ENCODE results near the gene SLC66A3. TPM values are rescaled to one million over a fixed set of nuclear protein-coding genes. Genes with fewer than 3 reads are reported as not detected.

The SLC66A3 gene
- total RNA-seq, 1 experiment from 2014 or later = 19.2 TPM

- H2AFZ ChIP-seq (ENCODE audit: low read length) = no peak overlapping the region
- no peaks in the 10 kb centered on the region for H3K9me2 ChIP-seq (replicated peaks; ENCODE audit: low read length)
- H3K4me1 ChIP-seq (ENCODE audit: insufficient read depth, low read length) = peaks cover 3% of the 10 kb centered on the region
- no peaks in the 10 kb centered on the region for H3K9me3 ChIP-seq (ENCODE audit: low read length)
- no TSS peak for BruUV-seq (replicated peaks)
- intact Hi-C loops (cut with micrococcal nuclease) = no loop called here
- no peaks in the 10 kb centered on the region for H4K20me1 ChIP-seq (ENCODE audit: low read length)
- H3K4me2 ChIP-seq (ENCODE audit: low read length) = no peak overlapping the region
- H3K27ac ChIP-seq (ENCODE audit: low read length) = no peak overlapping the region
- ATAC-seq = no peak
- H3F3A ChIP-seq (ENCODE audit: low read length, unreplicated experiment) = no peaks in the 10 kb centered on the region
- no peak overlapping the region for H3K4me3 ChIP-seq (ENCODE audit: low read length)
- no peaks in the 10 kb centered on the region for H3K36me3 ChIP-seq (ENCODE audit: low read depth, low read length)
- no peak overlapping the region for H3K9ac ChIP-seq (ENCODE audit: low read length)
- H3K27me3 ChIP-seq (ENCODE audit: low read length) = no peaks in the 10 kb centered on the region
- TF ChIP-seq CTCF (conservative IDR thresholded peaks at IDR 0.05; ENCODE audit: low read depth, low read length) (no peak), EZH2 (IDR thresholded peaks at IDR 0.05; ENCODE audit: low read length, unreplicated experiment) (no peak), EZH2phosphoT487 (IDR thresholded peaks at IDR 0.05; ENCODE audit: borderline replicate concordance, low read length) (no peak)
- CTCF ChIA-PET = interaction anchor here (2.0 kb wide), 1 partner anchor 290 kb away, joined by 16 read pairs; no protein-coding TSS in a partner anchor
- no peak for DNase-seq
- POLR2A ChIA-PET (ENCODE audit: unreplicated experiment) = interaction anchor here (0.6 kb wide), 1 partner anchor 119 kb away, joined by 8 read pairs; no protein-coding TSS in a partner anchor
- no peaks in the 10 kb centered on the region for H3K79me2 ChIP-seq (ENCODE audit: low read length)
These were observed 32.1 kb upstream of the SLC66A3 start for GRCh38 chr2:11123001-11123809.

- peaks cover 10% of the 10 kb centered on the region for H3K4me1 ChIP-seq (ENCODE audit: insufficient read depth, low read length)
- no peaks in the 10 kb centered on the region for H3F3A ChIP-seq (ENCODE audit: low read length, unreplicated experiment)
- H3K27ac ChIP-seq (ENCODE audit: low read length) = no peak overlapping the region
- no peaks in the 10 kb centered on the region for H3K79me2 ChIP-seq (ENCODE audit: low read length)
- ChIA-PET CTCF (interaction anchor here (1.0 to 2.0 kb wide), 4 partner anchors 9 to 294 kb away, joined by 4 to 16 read pairs (median 7); a partner anchor contains a TSS), POLR2A (ENCODE audit: unreplicated experiment) (no interaction called here)
- no peaks in the 10 kb centered on the region for H3K9me2 ChIP-seq (replicated peaks; ENCODE audit: low read length)
- intact Hi-C loops (cut with micrococcal nuclease) = loop anchor here (1.0 to 2.0 kb wide), 2 partner anchors 213 to 289 kb away; partner anchors contain the start of gene KCNF1
- H3K9me3 ChIP-seq (ENCODE audit: low read length) = no peaks in the 10 kb centered on the region
- peak; percentile 81 for ATAC-seq
- H2AFZ ChIP-seq (ENCODE audit: low read length) = peak overlapping the region; percentile 70
- peak overlapping the region; percentile 58 for H3K4me2 ChIP-seq (ENCODE audit: low read length)
- peak; percentile 85 for DNase-seq
- H3K9ac ChIP-seq (ENCODE audit: low read length) = no peak overlapping the region
- H3K4me3 ChIP-seq (ENCODE audit: low read length) = no peak overlapping the region
- TF ChIP-seq CTCF (conservative IDR thresholded peaks at IDR 0.05; ENCODE audit: low read depth, low read length) = peak; percentile 95
- TF ChIP-seq EZH2 (IDR thresholded peaks at IDR 0.05; ENCODE audit: low read length, unreplicated experiment) = no peak
- no peak for TF ChIP-seq EZH2phosphoT487 (IDR thresholded peaks at IDR 0.05; ENCODE audit: borderline replicate concordance, low read length)
- no TSS peak for BruUV-seq (replicated peaks)
- no peaks in the 10 kb centered on the region for H3K27me3 ChIP-seq (ENCODE audit: low read length)
- no peaks in the 10 kb centered on the region for H4K20me1 ChIP-seq (ENCODE audit: low read length)
- no peaks in the 10 kb centered on the region for H3K36me3 ChIP-seq (ENCODE audit: low read depth, low read length)
These were observed 31.2 kb upstream of the SLC66A3 start for GRCh38 chr2:11123856-11124759.
